Activated CD4-positive, alpha-beta T cell treated with anti-CD3 and anti-CD28 coated beads, Interleukin-2, amount 10 ng/mL, durations not matched to agents 7 days and 5 days (primary cell): ENCODE data around the gene NTSR1. TPM values are rescaled to one million over a fixed set of nuclear protein-coding genes. Genes with fewer than 3 reads are reported as not detected.

ENCODE experiments used
- CTCF ChIA-PET: fragments of 350-600 bp; sonication (Branson Sonifier 250); formaldehyde crosslinking; loops from one replicate; lab custom pipeline; 2021; ENCODE audit warnings: antibody characterized with exemption; lab: Charles Lee
- POLR2A ChIA-PET: fragments of 350-600 bp; sonication (Branson Sonifier 250); formaldehyde crosslinking; loops from one replicate; lab custom pipeline; 2021; ENCODE audit warnings: antibody characterized with exemption; lab: Charles Lee
- DNase-seq: peaks from one replicate; pipeline ENCODE4 v3.0.0-alpha.2; 2020
- H3K27ac Mint-ChIP-seq: one replicate; pipeline ENCODE4 v1.8.0; 2021; ENCODE audit warnings: mild to moderate bottlenecking, moderate library complexity, mixed read lengths
- H3K27me3 Mint-ChIP-seq: one replicate; pipeline ENCODE4 v1.8.0; 2021; ENCODE audit warnings: mixed read lengths
- H3K36me3 Mint-ChIP-seq: one replicate; pipeline ENCODE4 v1.8.0; 2021; ENCODE audit warnings: low read depth, mixed read lengths
- H3K4me1 Mint-ChIP-seq: one replicate; pipeline ENCODE4 v1.8.0; 2021; ENCODE audit warnings: mixed read lengths
- H3K4me3 Mint-ChIP-seq: one replicate; pipeline ENCODE4 v1.8.0; 2021; ENCODE audit warnings: mild to moderate bottlenecking, moderate library complexity, mixed read lengths
- H3K9me3 Mint-ChIP-seq: one replicate; pipeline ENCODE4 v1.8.0; 2021; ENCODE audit warnings: mixed read lengths
- total RNA-seq, 2 experiments: library from RNA; stranded (reverse); gene quantifications; one replicate each; pipeline ENCODE4 v1.2.3, GENCODE V29; 2021

NTSR1 gene
- total RNA-seq, 2 experiments from 2014 or later: 0.94 to 1.5 TPM

GRCh38 chr20:62718546-62718945 is 9.9 kb downstream of the NTSR1 start:
- no peak for DNase-seq
- H3K4me3 Mint-ChIP-seq: no peak overlapping the region
- no peak overlapping the region for H3K27ac Mint-ChIP-seq
- peaks cover 37% of the 10 kb centered on the region for H3K27me3 Mint-ChIP-seq
- CTCF ChIA-PET: interaction anchor here (1.2 kb wide), 1 partner anchor 45 kb away, joined by 3 read pairs; no protein-coding TSS in a partner anchor
- peaks cover 21% of the 10 kb centered on the region for H3K36me3 Mint-ChIP-seq
- POLR2A ChIA-PET: no interaction called here
- peaks cover 29% of the 10 kb centered on the region for H3K4me1 Mint-ChIP-seq
- peaks cover 24% of the 10 kb centered on the region for H3K9me3 Mint-ChIP-seq

- POLR2A ChIA-PET: no interaction called here
- Mint-ChIP-seq H3K36me3 (peaks cover 21% of the 10 kb centered on the region), H3K9me3 (peaks cover 24% of the 10 kb centered on the region), H3K4me1 (peaks cover 28% of the 10 kb centered on the region), H3K27ac (no peak overlapping the region), H3K4me3 (no peak overlapping the region), H3K27me3 (peaks cover 33% of the 10 kb centered on the region)
- no peak for DNase-seq
- CTCF ChIA-PET: interaction anchor here (1.2 kb wide), 1 partner anchor 46 kb away, joined by 3 read pairs; no protein-coding TSS in a partner anchor
Measured at GRCh38 chr20:62719250-62719935, 10.8 kb downstream of the NTSR1 start.

- Mint-ChIP-seq H3K36me3 (peaks cover 21% of the 10 kb centered on the region), H3K4me3 (no peak overlapping the region), H3K4me1 (peaks cover 19% of the 10 kb centered on the region), H3K27ac (peak overlapping the region; percentile 54), H3K27me3 (peaks cover 35% of the 10 kb centered on the region), H3K9me3 (peaks cover 24% of the 10 kb centered on the region)
- POLR2A ChIA-PET: no interaction called here
- DNase-seq: no peak
- CTCF ChIA-PET: no interaction called here
Measured at GRCh38 chr20:62721511-62722370, 13.1 kb downstream of the NTSR1 start.

- H3K27me3 Mint-ChIP-seq: peaks cover 34% of the 10 kb centered on the region
- no peak overlapping the region for H3K27ac Mint-ChIP-seq
- peaks cover 20% of the 10 kb centered on the region for H3K4me1 Mint-ChIP-seq
- CTCF ChIA-PET: no interaction called here
- no peak for DNase-seq
- POLR2A ChIA-PET: no interaction called here
- peaks cover 20% of the 10 kb centered on the region for H3K36me3 Mint-ChIP-seq
- H3K4me3 Mint-ChIP-seq: no peak overlapping the region
- H3K9me3 Mint-ChIP-seq: peaks cover 24% of the 10 kb centered on the region
Measured at GRCh38 chr20:62722627-62723026, 14.0 kb downstream of the NTSR1 start.

- POLR2A ChIA-PET: no interaction called here
- Mint-ChIP-seq H3K36me3 (peaks cover 19% of the 10 kb centered on the region), H3K27ac (no peak overlapping the region), H3K27me3 (peaks cover 28% of the 10 kb centered on the region), H3K4me1 (peaks cover 22% of the 10 kb centered on the region), H3K9me3 (peaks cover 24% of the 10 kb centered on the region), H3K4me3 (no peak overlapping the region)
- DNase-seq: no peak
- CTCF ChIA-PET: interaction anchor here (0.5 kb wide), 1 partner anchor 128 kb away, joined by 4 read pairs; no protein-coding TSS in a partner anchor
Measured at GRCh38 chr20:62723351-62723750, 14.7 kb downstream of the NTSR1 start.

GRCh38 chr20:62723768-62724450 is 15.3 kb downstream of the NTSR1 start:
- POLR2A ChIA-PET: no interaction called here
- peaks cover 26% of the 10 kb centered on the region for H3K27me3 Mint-ChIP-seq
- CTCF ChIA-PET: interaction anchor here (0.5 kb wide), 1 partner anchor 128 kb away, joined by 4 read pairs; no protein-coding TSS in a partner anchor

GRCh38 chr20:62724692-62725595 is 16.3 kb downstream of the NTSR1 start:
- Mint-ChIP-seq H3K27ac (no peak overlapping the region), H3K27me3 (peaks cover 23% of the 10 kb centered on the region), H3K9me3 (peaks cover 13% of the 10 kb centered on the region), H3K4me3 (no peak overlapping the region), H3K4me1 (peaks cover 32% of the 10 kb centered on the region), H3K36me3 (peaks cover 13% of the 10 kb centered on the region)
- ChIA-PET CTCF (no interaction called here), POLR2A (no interaction called here)
- no peak for DNase-seq

More at GRCh38 chr20:62723768-62724450, 15.3 kb downstream of the NTSR1 start:
- Mint-ChIP-seq H3K27ac (no peak overlapping the region), H3K4me3 (no peak overlapping the region), H3K9me3 (peaks cover 21% of the 10 kb centered on the region), H3K36me3 (peaks cover 19% of the 10 kb centered on the region), H3K4me1 (peaks cover 27% of the 10 kb centered on the region)
- no peak for DNase-seq

- ChIA-PET CTCF (no interaction called here), POLR2A (no interaction called here)
- H3K27ac Mint-ChIP-seq: no peak overlapping the region
Measured at GRCh38 chr20:62725596-62726268, 17.1 kb downstream of the NTSR1 start.

GRCh38 chr20:62726276-62726675 is 17.6 kb downstream of the NTSR1 start:
- Mint-ChIP-seq H3K4me1 (peaks cover 33% of the 10 kb centered on the region), H3K27me3 (peaks cover 31% of the 10 kb centered on the region), H3K36me3 (peaks cover 7% of the 10 kb centered on the region), H3K9me3 (peaks cover 6% of the 10 kb centered on the region), H3K27ac (no peak overlapping the region), H3K4me3 (no peak overlapping the region)
- ChIA-PET CTCF (no interaction called here), POLR2A (no interaction called here)
- no peak for DNase-seq

More at GRCh38 chr20:62725596-62726268, 17.1 kb downstream of the NTSR1 start:
- peaks cover 8% of the 10 kb centered on the region for H3K36me3 Mint-ChIP-seq
- DNase-seq: no peak
- peaks cover 32% of the 10 kb centered on the region for H3K4me1 Mint-ChIP-seq
- H3K4me3 Mint-ChIP-seq: no peak overlapping the region
- peaks cover 29% of the 10 kb centered on the region for H3K27me3 Mint-ChIP-seq
- peaks cover 8% of the 10 kb centered on the region for H3K9me3 Mint-ChIP-seq

- ChIA-PET CTCF (no interaction called here), POLR2A (no interaction called here)
- peaks cover under 1% of the 10 kb centered on the region for H3K36me3 Mint-ChIP-seq
- H3K9me3 Mint-ChIP-seq: peaks cover under 1% of the 10 kb centered on the region
- no peak overlapping the region for H3K27ac Mint-ChIP-seq
- H3K4me3 Mint-ChIP-seq: no peak overlapping the region
- H3K4me1 Mint-ChIP-seq: peaks cover 31% of the 10 kb centered on the region
- H3K27me3 Mint-ChIP-seq: peaks cover 29% of the 10 kb centered on the region
- no peak for DNase-seq
Measured at GRCh38 chr20:62726716-62727583, 18.3 kb downstream of the NTSR1 start.

GRCh38 chr20:62727584-62728027 is 19.0 kb downstream of the NTSR1 start:
- ChIA-PET CTCF (no interaction called here), POLR2A (no interaction called here)
- peaks cover 26% of the 10 kb centered on the region for H3K27me3 Mint-ChIP-seq
- H3K4me1 Mint-ChIP-seq: peaks cover 35% of the 10 kb centered on the region
- no peaks in the 10 kb centered on the region for H3K9me3 Mint-ChIP-seq
- DNase-seq: no peak
- H3K36me3 Mint-ChIP-seq: no peaks in the 10 kb centered on the region
- no peak overlapping the region for H3K4me3 Mint-ChIP-seq
- peak overlapping the region; percentile 5 for H3K27ac Mint-ChIP-seq
